PFSK-1 (cell line): ENCODE measurements around the gene CYTIP.

Experiments
- FOXP2 ChIP-seq: optimal IDR thresholded peaks from 2 replicates; pipeline ENCODE3; 2011; ENCODE audit warnings: borderline replicate concordance, control low read depth, inconsistent platforms; ENCODE audit not compliant: insufficient read depth; ENCODE audit errors: extremely low read length, extremely low read depth
- POLR2AphosphoS5 ChIP-seq: IDR thresholded peaks from 2 replicates; pipeline ENCODE4 v1.6.1; 2012; ENCODE audit warnings: low read depth, mild to moderate bottlenecking, control low read depth, low read length, moderate library complexity
- SIN3A ChIP-seq: IDR thresholded peaks from 2 replicates; pipeline ENCODE4 v1.6.1; 2012; ENCODE audit warnings: mild to moderate bottlenecking, low read length, moderate library complexity, borderline replicate concordance; ENCODE audit not compliant: insufficient read depth
- TAF1 ChIP-seq: IDR thresholded peaks from 2 replicates; pipeline ENCODE4 v1.6.1; 2012; ENCODE audit warnings: low read length, control low read depth, borderline replicate concordance; ENCODE audit not compliant: insufficient read depth
- TF ChIP-seq, protein P1 (sequence below), 2 experiments: IDR thresholded peaks; 2 replicates each; pipeline versions ENCODE4 v1.6.1 to v1.8.0; 2011 to 2012; ENCODE audit warnings: low read depth in 2 of 2, low read length in 2 of 2, control low read depth in 1 of 2, inconsistent platforms in 1 of 2, mild to moderate bottlenecking in 1 of 2, moderate library complexity in 1 of 2; ENCODE audit not compliant: insufficient read depth in 1 of 2

DNA sequence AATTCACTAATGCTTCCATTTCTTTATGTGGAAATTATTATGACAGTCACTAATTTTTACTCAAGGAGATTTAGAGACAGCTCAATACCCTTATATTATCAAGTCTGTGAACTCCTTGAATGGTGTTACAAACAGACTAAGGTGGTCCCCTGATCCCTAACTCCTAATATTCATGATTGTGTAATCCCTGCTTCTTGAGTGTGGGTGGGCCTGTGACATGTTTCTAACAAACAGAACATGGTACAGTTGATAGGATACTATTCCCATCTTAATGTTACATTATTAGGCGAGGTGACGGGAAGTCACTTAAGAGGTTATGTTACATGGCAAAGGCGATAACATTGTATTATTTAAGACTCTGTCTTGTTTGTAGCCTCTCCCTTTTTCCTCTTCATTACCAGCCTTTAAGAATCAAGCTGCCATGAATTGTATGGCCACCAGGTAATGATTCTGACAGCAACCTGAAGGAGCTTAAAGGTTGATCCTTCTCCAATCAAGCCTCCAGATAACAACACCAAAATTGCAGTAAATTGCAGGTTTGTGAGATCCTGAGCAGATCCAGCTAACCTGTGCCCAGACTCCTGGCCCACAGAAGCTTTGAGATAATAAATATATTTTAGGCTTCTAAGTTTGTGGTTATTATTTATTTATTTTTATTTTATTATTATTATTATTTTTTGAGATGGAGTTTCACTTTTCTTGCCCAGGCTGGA is 32.1 kb downstream of the CYTIP start:
- no peak for TF ChIP-seq POLR2AphosphoS5
- TF ChIP-seq, protein P1, sequence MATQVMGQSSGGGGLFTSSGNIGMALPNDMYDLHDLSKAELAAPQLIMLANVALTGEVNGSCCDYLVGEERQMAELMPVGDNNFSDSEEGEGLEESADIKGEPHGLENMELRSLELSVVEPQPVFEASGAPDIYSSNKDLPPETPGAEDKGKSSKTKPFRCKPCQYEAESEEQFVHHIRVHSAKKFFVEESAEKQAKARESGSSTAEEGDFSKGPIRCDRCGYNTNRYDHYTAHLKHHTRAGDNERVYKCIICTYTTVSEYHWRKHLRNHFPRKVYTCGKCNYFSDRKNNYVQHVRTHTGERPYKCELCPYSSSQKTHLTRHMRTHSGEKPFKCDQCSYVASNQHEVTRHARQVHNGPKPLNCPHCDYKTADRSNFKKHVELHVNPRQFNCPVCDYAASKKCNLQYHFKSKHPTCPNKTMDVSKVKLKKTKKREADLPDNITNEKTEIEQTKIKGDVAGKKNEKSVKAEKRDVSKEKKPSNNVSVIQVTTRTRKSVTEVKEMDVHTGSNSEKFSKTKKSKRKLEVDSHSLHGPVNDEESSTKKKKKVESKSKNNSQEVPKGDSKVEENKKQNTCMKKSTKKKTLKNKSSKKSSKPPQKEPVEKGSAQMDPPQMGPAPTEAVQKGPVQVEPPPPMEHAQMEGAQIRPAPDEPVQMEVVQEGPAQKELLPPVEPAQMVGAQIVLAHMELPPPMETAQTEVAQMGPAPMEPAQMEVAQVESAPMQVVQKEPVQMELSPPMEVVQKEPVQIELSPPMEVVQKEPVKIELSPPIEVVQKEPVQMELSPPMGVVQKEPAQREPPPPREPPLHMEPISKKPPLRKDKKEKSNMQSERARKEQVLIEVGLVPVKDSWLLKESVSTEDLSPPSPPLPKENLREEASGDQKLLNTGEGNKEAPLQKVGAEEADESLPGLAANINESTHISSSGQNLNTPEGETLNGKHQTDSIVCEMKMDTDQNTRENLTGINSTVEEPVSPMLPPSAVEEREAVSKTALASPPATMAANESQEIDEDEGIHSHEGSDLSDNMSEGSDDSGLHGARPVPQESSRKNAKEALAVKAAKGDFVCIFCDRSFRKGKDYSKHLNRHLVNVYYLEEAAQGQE (IDR thresholded peaks at IDR 0.05; ENCODE audit: insufficient read depth in 1 of 2, low read depth in 2 of 2, low read length in 2 of 2): no peak
- TF ChIP-seq TAF1: no peak
- TF ChIP-seq SIN3A: no peak
- no peak for TF ChIP-seq FOXP2
